HepG2 (cell line): ENCODE measurements around the gene MYL6B. TPM values are rescaled to one million over a fixed set of nuclear protein-coding genes. Genes with fewer than 3 reads are reported as not detected.

Source experiments
- FOSL2 ChIP-seq: sonication (generic); formaldehyde crosslinking; IDR thresholded peaks from 2 replicates; pipeline ENCODE4 v1.4.0; 2020; ENCODE audit warnings: missing genetic modification reagents
- KDM1A ChIP-seq: IDR thresholded peaks from 2 replicates; pipeline ENCODE4 v1.6.1; 2016; ENCODE audit warnings: missing compliant biosample characterization
- KIAA2018 ChIP-seq: sonication (generic); formaldehyde crosslinking; IDR thresholded peaks from 2 replicates; pipeline ENCODE4 v1.5.0; 2020; ENCODE audit warnings: mild to moderate bottlenecking, missing genetic modification reagents, borderline replicate concordance
- MZF1 ChIP-seq: sonication (generic); formaldehyde crosslinking; IDR thresholded peaks from 2 replicates; pipeline ENCODE4 v1.8.1; 2023; ENCODE audit warnings: mild to moderate bottlenecking, missing genetic modification reagents, borderline replicate concordance
- PLSCR1 ChIP-seq: sonication (generic); formaldehyde crosslinking; IDR thresholded peaks from 2 replicates; pipeline ENCODE4 v1.5.0; 2020; ENCODE audit warnings: missing genetic modification reagents, mild to moderate bottlenecking, borderline replicate concordance
- PRMT3 ChIP-seq: sonication (generic); formaldehyde crosslinking; IDR thresholded peaks from 2 replicates; pipeline ENCODE4 v1.8.1; 2022; ENCODE audit warnings: low read depth, mild to moderate bottlenecking, moderate library complexity, missing genetic modification reagents, borderline replicate concordance
- TFAP4 ChIP-seq: sonication (generic); IDR thresholded peaks from 2 replicates; pipeline ENCODE4 v1.6.1; 2016; ENCODE audit warnings: low read depth, borderline replicate concordance
- ZNF224 ChIP-seq: sonication (generic); formaldehyde crosslinking; IDR thresholded peaks from 2 replicates; pipeline ENCODE4 v1.5.0; 2020; ENCODE audit warnings: mild to moderate bottlenecking, missing genetic modification reagents
- ZNF414 ChIP-seq: sonication (generic); formaldehyde crosslinking; IDR thresholded peaks from 2 replicates; pipeline ENCODE4 v1.5.0; 2020; ENCODE audit warnings: missing genetic modification reagents
- ZNF547 ChIP-seq: sonication (generic); formaldehyde crosslinking; IDR thresholded peaks from 2 replicates; pipeline ENCODE4 v1.5.1; 2020; ENCODE audit warnings: mild to moderate bottlenecking, missing genetic modification reagents
- ZNF615 ChIP-seq: sonication (generic); formaldehyde crosslinking; IDR thresholded peaks from 2 replicates; pipeline ENCODE4 v1.5.0; 2020; ENCODE audit warnings: mild to moderate bottlenecking, missing genetic modification reagents, borderline replicate concordance
- ZNF639 ChIP-seq: conservative IDR thresholded peaks from 2 replicates; pipeline ENCODE4 v1.6.1; 2018; ENCODE audit warnings: missing genetic modification reagents
- ZNF740 ChIP-seq: sonication (generic); formaldehyde crosslinking; IDR thresholded peaks from 2 replicates; pipeline ENCODE4 v1.4.0; 2020; ENCODE audit warnings: missing genetic modification reagents
- ZNF788 ChIP-seq: sonication (generic); formaldehyde crosslinking; IDR thresholded peaks from 2 replicates; pipeline ENCODE4 v1.5.0; 2020; ENCODE audit warnings: mild to moderate bottlenecking, missing genetic modification reagents, borderline replicate concordance
- polyA plus RNA-seq, 8 experiments: library from polyadenylated mRNA; depleted of rRNA in 3 of 8; stranded (reverse) in 7 of 8; unstranded in 1 of 8; fragments of >200 nt; fragmentation: Illumina TruSeq in 4 of 8; extraction: Trizol in 4 of 8; gene quantifications; 2 replicates each; pipeline versions ENCODE4 v1.2.1 to v1.2.3, GENCODE V29; 2011 to 2016; ENCODE audit warnings: low read depth in 4 of 8, missing spikeins in 1 of 8, mixed read lengths in 1 of 8; ENCODE audit not compliant: insufficient read depth in 1 of 8
- total RNA-seq, 5 experiments: library from RNA; depleted of rRNA; stranded (reverse); fragments of >200 nt; fragmentation: Illumina TruSeq; extraction: Trizol; gene quantifications; 2 replicates each; pipeline ENCODE4 v1.2.3, GENCODE V29; 2016; ENCODE audit warnings: low read depth in 1 of 5

The MYL6B gene
- total and polyA plus RNA-seq, 2 of the 13 experiments (the other 11 are each of a cell fraction or from before 2014, with no cell fraction given): 75.7 to 88.7 TPM

GRCh38 chr12:56118688-56119357, 33.6 kb upstream of the MYL6B start (continued):
- no peak for TF ChIP-seq KIAA2018 (CRISPR knock-in tag)
- TF ChIP-seq ZNF740: no peak
- no peak for TF ChIP-seq TFAP4
- TF ChIP-seq PRMT3 (CRISPR knock-in tag): no peak
- no peak for TF ChIP-seq MZF1 (CRISPR knock-in tag)
- no peak for TF ChIP-seq ZNF615 (CRISPR knock-in tag)
- TF ChIP-seq PLSCR1 (CRISPR knock-in tag): no peak
- TF ChIP-seq ZNF547 (CRISPR knock-in tag): no peak
- TF ChIP-seq FOSL2: no peak
- no peak for TF ChIP-seq KDM1A (CRISPR knock-in tag)
- no peak for TF ChIP-seq ZNF414 (CRISPR knock-in tag)
- TF ChIP-seq ZNF788 (CRISPR knock-in tag): no peak
- no peak for TF ChIP-seq ZNF639
- TF ChIP-seq ZNF224: 0 out of 2 replicates have a peak, but pooled peaks have one; percentile 9
